Activated gamma-delta T cell treated with anti-CD3 and anti-CD28 coated beads, Interleukin-2, amount 50 U/mL, for 16 hours (primary cell): ENCODE data around the gene CYP27A1.
"Not testable (repeated sequence)": the region's sequence is repeated elsewhere in the genome, so short reads cannot be mapped to it uniquely, and the experiment has no call there.

ENCODE experiments used
- DNase-seq: peaks from one replicate; pipeline ENCODE4 v3.0.0-alpha.2; 2020; ENCODE audit warnings: low read depth

CYP27A1 gene

DNA sequence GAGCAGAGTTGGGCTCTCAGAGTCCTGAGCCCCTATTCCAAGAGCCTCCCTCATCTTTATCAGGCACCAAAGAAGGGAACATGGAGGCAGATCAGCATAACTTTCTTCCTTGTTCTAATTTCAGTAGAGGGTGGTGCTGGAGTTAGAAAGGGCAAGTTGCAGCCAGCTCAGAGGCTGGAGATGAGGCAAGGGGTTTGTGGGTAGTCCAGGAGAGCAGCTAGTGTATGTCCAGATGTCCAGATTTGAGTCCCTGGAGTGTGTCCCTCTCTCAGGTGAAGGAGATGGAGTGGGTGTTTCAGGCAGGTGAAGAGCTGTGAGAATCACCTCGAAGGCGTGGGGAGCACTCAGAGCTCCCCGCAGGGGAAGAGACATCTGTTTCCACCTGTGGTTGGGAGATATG lies 50.1 kb downstream of the CYP27A1 start:
- DNase-seq = no peak

DNA sequence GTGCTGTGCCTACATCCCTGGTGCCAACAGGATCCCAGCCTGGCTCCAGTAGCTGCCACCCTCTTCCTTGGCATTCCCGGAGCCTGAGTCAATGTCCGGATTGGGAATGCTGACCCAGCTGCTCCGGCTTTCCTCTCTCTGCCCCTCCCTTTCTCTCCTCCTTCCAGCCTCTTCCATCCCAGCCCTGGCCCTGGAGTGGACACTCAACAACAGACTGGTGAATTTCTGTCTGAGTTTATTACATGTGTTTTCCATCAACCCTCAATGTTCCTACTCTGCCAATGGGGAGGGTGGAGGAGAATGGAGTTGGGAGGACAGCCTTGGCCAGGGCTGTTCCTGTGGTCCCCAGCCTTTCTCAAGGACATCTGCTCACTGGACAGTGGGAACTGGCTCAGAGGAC lies 50.6 kb downstream of the CYP27A1 start:
- DNase-seq = no peak

DNA sequence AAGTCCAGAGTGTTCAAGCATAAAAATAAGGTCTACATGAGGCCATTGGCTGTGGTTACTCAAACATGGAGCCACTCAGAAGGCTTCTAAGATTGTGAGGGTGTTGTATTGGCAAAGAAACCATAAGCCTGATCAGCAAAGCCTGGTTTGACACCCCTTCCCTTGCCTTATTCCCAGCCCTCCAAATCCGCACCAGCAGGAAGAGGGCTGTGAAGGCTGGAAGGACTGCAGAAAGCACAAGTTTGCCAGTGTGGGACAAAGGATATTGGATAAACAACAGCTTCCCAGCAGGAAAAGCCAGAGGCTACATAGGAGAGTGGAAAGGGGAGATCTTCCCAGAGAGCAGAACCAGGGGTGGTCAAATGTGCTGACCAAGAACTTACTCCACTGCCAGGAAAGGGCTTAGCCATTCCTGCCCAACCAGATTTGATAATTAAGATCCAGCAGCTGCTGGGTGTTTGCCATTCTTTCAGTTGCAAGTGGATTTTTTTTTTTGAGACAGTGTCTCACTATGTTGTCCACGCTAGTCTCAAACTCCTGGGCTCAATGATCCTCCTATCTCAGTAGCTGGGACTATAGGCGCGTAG lies 51.2 kb downstream of the CYP27A1 start:
- no peak for DNase-seq

DNA sequence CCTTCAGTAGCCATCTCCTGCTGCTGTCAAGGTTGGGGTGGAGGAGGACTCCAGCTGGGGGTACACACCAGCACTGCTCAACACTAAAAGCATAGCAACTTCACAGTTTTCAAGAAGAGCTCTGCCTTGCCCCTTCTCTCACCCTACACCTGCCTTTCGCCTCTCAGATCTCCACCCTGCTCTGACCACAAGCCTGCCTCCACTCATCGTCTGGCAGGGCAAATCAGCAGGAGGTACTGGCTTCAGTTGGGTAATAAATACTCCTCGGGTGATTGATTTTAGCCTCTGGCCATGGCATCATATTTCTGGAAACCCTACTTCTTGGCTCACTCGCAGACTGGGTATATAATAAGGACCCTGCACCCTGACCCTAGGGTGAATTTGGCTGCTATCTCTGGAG lies 52.7 kb downstream of the CYP27A1 start:
- DNase-seq = no peak

DNA sequence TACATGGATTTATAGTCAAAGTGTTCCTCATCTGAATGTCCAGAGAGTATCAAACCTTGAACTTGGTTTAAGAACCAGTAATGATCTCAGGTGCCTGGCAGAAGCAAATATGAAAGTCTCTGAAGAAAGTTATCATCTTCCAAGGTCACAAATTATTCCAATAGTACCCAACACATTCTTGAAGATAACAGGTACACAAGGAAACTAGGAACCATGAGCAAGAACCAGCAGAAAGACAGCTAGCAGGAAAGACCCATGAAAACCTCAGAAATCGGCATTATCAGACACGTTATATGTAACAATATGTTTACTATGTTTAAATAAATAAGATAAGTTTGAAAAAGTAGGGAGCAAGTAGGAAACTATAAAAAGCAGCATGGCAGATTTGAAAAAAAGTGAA lies 55.5 kb downstream of the CYP27A1 start:
- no peak for DNase-seq

DNA sequence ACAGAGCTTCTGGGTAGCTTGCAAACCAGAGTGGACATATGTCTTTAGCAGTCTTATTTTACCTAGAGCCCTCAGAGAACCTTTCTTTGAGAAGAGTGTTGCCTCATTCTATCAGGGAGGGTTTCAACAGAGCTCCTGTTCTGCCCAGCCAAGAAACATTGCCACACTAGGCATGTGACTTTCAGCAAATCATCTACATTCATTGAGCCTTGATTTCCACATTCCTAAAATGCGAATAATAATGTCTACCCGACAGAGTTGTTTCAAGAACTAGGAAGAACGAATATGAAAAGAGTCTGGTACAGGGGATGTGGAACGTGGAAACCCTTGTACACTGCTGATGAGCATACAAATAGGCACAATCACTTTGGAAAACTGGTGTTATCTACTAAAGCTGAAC lies 57.5 kb downstream of the CYP27A1 start:
- no peak for DNase-seq

DNA sequence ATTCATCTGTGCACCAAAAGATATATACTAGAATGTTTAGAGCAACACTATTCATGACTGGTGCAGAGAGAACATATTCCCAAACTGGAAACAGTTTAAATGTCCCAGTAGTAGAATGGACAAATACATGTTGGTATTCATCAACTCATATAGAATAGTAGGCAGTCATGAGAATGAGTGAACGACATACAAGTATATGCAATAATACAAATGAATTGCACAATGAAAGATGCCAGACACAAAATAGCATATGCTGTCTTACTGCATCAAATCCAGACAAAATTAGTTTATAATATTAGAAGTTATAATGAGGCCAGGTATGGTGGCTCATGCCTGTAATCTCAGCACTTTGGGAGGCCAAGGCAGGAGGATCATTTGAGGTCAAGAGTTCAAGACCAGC lies 57.9 kb downstream of the CYP27A1 start:
- DNase-seq = no peak

DNA sequence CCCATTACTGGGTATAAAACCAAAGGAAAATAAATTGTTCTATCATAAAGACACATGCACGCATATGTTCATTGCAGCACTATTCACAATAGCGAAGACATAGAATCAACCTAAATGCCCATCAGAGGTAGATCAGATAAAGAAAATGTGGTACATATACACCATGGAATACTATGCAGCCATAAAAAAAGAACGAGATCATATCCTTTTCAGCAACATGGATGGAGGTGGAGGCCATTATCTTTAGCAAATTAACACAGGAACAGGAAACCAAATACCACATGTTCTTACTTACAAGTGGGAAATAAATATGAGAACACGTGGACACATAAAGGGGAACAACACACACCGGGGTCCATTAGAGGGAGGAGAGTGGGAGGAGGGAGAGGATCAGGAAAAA lies 62.4 kb downstream of the CYP27A1 start:
- not testable (repeated sequence) for DNase-seq

DNA sequence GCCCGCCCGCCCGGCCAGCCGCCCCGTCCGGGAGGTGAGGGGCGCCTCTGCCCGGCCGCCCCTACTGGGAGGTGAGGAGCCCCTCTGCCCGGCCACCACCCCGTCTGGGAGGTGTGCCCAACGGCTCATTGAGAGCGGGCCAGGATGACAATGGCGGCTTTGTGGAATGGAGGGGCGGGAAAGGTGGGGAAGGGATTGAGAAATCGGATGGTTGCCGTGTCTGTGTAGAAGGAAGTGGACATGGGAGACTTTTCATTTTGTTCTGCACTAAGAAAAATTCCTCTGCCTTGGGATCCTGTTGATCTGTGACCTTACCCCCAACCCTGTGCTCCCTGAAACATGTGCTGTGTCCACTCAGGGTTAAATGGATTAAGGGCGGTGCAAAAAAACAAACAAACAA lies 65.0 kb downstream of the CYP27A1 start:
- not testable (repeated sequence) for DNase-seq

DNA sequence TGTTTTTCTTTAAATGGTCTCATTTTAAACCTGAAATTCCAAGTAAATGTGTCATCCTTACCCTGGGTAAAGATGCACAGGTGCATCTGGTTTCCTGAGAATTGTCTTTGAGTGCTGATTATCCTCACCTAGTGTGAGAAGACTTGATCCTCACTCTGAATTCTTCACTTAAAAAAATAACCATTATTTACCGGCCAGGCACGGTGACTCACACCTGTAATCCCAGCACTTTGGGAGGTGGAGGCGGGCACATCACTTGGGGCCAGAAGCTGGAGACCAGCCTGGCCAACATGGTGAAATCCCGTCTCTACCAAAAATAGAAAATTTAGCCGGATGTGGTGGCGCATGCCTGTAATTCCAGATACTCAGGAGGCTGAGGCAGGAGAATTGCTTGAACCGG lies 67.8 kb downstream of the CYP27A1 start:
- DNase-seq = no peak

DNA sequence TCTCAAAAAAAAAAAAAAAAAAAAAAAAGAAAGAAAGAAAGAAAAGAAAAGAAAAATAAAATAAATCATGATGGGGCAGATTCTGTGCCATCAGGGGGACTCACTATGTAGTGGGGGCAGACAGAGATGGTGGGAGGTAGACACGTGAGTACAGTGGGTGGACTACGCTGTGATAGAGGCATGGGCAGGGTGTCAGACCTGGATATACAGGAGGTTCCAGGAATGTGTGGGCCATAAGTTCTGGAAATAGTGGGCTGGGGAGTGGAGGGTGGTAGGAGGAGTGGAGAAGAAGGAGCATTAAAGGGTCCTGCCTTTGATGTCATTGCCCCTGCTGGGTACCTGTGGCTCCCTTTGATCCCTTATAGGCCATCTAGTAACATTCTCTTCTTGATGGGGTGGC lies 68.8 kb downstream of the CYP27A1 start:
- no peak for DNase-seq

DNA sequence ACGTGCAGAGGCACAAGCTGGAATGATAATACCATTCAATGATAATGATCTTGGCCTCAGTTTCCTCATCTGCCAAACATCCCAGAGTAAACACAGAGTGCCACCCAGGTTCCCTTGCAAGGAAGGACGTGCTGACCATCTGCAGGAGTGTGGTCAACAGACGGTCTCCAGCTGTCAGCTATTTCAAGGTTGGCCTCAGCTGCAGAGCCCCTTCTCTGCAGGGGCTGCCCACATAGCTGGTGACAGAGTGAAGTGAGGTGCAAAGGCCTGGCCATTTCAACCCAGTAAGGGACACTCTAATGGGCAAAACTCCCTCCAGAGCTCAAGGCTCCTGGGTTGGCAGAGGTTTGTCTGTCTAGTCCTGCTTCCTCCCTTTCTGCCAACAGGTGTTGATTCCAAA lies 69.3 kb downstream of the CYP27A1 start:
- no peak for DNase-seq

DNA sequence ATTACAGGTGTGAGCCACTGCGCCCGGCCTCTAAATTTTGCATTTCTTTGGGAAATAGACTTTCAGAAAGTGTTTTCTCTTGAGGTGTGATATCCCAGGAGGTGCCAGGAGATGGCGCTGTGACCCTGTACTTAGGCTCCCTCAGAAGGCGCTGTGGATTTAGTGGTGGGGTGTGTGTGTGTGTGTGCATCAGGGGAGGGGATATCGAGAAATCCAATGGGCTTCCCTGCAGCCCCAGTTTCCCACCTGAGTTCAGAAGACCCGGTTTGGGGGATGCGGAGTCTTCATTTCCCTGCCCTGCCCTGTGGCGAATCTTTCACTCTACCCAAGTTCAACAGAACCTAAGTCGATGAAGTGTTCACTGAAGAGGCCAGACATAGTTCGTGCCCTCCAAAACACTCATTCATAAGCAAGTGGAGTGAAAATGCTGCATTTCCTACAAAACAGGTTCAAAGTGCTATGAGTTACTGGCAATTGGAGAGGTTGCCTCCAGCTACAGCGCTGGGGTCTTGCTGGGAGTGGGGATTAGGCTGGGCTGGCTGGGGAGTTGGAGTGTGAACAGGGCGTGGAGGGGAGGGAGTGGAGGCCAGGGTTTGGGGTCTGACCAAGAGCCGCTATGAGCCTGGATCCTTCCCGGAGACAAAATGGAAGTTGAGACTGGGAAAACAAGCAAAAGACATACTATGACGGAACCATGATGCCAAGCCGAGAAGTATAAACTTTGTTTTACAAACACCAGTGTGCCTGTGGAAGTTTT lies 71.1 kb downstream of the CYP27A1 start:
- peak; percentile 41 for DNase-seq

DNA sequence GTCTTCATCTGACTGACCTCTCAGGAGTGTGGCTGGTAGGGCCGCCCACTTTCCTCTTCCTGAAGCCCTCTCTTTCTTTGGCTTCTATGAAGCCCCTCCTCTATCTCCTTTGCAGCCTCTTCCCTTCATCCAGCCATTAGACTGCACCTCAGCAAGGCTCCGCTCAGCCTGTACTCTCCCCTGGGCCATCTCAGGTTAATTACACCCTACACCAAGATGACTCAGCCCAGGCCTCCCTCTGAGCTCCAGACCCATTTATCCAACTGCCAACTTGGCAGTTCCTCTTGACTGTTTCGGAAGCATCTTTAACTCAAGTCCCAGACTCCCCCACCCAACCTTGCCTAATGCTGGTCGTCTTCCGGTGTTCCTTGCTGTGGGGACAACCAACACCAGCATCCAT lies 71.8 kb downstream of the CYP27A1 start:
- DNase-seq = no peak

DNA sequence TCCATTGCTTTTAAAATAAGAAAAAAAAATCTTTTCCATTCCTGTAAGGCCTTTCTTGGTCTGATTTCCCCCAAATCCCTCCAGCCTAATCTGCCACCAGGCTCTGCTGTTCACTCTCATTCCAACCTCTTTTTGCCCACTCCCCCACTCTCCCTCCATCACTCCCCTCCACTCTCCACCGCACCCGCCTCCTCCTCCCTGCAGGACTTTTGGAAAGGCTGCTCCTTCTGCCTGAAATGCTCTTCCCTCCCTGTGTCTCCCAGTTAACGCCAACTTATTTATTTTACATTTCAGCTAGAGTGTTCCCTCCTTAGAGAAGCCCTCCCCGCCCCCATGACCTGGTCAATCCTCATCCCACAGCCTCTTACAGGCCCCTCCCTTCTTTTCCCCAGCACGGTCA lies 72.9 kb downstream of the CYP27A1 start:
- DNase-seq = no peak

DNA sequence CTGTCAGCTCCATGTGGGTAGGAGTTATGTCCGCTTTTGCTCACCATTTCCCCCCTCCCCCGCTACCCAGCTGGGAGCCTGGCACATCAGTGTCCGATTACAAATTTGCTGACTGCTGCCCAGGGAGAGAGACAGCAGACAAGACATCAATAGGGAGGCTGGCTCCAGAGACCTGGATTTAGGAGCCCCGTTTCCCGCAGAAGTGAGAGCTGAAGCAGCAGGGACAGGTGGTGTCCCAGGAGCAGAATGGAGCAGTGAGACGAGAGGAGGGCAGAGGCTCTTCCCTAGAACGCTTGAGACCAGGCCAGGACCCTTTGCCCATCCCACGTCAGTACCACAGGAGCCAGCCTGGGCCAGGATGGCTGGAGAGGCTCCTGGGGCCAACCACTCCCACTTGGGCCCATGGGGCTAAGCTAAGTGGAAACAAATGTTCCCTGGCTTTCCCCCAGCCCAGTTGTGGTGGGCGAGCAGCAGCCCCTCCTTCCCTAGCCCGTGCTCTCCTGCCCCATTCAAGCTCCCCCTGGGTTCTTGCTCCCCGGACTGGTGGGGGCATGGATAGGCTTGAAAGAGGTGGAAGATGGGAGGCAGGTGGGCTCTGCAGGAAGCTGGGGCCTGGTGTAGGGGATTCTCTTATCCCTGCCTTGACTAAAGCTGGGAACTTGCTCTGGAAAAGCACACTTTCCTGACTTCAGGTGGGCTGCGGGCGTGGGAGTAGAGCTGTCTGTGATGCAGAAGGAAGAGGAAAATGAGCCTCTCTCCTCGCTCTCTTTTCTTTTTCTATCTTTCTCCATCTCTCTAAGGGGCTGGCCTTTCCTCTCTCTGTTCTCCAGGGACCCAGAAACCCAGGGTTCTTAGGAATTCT lies 73.6 kb downstream of the CYP27A1 start:
- DNase-seq = no peak

DNA sequence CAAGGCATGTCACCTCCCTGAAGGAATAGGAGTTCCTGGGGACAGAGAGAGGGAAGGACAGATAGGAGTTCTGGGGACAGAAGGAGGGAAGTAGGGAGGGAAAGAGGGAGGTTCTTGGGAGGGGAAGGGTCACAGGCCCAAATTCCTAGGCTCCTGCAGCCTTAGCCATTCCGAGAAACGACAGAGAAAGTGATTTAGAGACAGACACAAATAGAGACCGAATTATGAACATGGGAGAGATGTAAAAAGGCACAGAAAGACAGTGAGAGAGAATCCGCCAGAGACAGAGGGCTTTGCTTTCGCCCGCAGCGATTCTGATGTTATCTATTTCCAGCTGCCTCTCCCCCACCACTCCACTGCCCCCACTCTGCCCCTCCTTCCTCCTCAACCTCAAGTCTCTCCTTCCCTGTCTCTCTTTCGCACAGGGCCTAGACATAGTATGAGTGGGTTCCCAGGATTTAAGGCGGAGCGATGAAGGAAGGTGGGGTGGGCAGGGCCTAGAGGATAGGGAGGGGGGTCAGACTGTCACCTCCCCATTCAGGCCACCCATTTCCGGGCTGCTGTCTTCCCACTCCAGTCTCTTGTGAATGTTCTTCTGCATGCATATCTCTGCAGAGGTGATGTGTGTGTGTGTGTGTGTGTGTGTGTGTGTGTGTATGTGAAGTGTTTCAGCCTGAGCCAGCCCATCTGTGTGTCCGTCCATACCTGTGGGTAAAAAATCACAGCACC lies 74.4 kb downstream of the CYP27A1 start:
- no peak for DNase-seq

DNA sequence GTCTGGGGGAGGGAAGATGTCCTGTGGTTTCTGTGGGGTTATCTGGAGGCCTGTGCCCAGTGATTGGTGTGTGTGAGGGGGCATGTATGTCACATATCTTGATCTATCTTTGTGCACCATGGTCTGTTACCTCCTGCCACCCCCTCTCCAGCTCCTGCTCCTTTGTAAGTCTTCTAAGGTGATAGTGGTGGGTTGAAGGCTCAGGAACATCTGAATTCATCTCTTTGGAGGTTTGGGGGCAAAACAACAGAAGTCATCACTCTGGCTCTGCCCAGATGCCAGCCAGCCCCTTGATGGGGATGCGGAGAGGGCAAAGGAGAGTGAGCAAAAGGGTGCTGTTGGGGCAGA lies 74.9 kb downstream of the CYP27A1 start:
- no peak for DNase-seq

DNA sequence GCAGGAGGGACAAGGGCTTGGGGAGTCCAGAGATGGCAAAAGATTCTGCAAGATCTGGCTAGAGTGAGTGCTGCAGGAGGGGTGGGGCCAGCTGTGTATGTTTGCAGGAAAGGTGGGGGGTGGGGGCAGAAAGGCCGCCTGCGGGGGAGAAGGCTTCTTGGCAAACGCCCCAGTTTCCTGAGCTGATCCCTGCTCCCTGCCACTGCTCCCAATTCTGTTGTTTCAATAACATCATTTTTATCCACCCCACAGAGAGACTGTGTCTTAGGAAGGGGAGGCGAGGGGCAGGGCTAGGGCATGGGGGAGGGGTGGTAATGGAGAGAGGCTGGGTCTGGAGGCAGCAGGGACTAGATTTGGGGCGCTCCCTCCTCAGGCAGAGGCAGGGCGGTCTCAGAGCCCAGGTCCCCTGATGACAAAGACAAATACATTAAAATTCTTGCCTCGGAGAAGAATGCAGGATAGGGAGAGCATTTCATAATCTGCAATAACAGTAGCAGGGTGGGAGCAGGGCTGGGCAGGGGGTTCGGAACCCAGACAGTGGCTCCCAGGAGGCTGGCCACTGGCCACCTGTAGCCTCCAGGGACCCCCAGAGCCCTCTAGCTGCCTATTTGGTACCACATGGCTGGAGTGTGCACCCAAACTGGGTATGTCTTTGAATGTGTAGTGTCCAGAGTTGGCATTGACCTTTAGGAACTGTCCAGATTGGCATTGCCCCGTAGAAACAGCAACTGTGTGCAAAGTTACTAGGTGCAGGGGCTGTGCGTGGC lies 75.6 kb downstream of the CYP27A1 start:
- DNase-seq = no peak

DNA sequence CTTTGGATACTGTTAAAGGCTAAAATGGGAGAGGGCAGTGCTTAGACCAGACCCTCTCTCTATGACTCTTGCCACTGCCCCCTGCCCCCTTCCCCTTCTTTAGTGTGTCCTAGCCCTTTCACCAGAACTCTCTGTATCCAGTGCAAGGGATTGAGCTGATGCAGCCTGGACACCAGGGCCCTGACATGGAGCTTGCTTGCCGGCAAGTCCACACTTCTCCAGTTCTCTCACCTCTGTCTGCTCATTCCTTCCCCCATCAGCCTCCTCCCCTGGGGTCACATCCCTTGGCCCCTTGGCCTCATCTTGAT lies 76.1 kb downstream of the CYP27A1 start:
- DNase-seq = no peak

DNA sequence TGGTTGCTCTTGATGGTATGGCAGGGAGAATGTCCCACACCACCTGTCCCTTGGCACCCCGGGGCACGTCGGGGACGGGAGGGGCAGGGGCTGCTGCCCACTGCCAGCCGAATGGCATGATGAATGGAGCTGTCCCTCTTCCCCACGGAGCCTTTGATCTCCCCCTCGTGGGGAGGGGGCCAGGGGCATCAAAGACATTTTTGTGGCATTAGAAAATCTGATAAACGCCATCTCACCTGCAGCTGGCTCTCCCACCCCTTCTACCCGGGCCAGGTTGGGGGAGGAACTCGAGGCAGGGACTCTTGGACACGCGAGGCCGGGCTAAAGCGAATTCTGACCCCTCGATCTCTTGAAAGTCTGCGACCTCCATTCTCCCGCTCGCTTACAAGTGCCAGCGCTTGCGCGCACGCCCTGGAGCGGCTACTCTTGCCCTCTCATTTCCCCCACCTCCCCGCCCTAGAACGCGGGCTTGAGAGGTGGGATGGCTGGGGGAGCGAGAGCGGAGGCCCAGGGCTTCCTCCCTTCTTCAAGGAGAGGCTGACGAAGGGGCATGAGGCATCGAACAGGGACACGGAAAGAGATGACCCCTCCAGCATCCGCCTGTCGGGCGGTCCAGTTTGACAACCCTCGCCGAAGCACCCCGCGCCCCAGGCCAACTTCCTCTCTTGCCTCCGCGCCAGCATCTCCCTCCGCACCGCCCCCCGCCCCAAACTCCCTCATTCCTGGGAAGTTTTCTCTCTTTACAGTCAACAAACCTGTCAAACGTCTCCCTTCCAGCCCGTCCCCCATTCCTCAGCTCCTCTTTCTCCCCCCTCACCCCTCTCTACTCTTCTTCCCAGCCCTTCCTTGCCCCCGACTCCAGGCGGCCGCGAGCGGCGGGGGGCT lies 77.0 kb downstream of the CYP27A1 start:
- no peak for DNase-seq
